SIG-M5 (cell line): ENCODE results near the gene GBF1.

Experiments
- DNase-seq: peaks from one replicate; lab custom pipeline; 2025; lab: John Stamatoyannopoulos, UW

The GBF1 gene

GRCh38 chr10:102344067-102344466 lies 98.7 kb downstream of the GBF1 start:
- DNase-seq = no peak

- no peak for DNase-seq
These were observed 102.0 kb downstream of the GBF1 start for GRCh38 chr10:102347236-102347828.

DNA sequence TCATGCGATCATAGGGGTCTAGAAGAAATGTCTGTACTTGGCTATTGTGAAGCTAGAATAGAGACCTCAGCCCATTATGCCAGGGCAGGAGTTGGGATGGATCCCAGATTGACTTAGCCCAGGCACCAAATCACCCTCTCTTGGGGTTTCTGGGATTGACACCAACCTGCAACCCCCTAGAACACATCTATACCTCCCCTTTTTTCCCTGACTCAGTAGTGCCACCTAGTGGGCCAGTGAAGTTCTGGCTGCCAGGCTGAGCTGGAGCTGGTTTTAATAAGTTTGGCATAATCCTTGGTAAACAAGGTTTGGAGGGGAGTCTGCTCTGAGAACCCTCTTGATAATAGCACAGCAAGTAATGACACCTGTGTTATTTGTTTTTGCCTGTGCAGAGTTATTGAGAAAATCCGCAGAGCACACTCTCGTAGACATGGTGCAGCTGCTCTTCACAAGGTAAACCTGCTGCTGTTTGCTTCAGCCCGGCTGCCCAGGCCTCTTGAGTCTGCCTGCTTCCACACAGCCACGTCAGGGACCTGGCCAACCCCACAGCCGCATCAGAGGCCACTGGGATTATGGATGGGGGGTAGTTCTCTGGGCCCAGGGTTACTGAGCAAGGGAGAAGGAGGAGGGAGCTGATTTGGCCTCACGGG lies 106.9 kb downstream of the GBF1 start:
- DNase-seq = no peak

DNA sequence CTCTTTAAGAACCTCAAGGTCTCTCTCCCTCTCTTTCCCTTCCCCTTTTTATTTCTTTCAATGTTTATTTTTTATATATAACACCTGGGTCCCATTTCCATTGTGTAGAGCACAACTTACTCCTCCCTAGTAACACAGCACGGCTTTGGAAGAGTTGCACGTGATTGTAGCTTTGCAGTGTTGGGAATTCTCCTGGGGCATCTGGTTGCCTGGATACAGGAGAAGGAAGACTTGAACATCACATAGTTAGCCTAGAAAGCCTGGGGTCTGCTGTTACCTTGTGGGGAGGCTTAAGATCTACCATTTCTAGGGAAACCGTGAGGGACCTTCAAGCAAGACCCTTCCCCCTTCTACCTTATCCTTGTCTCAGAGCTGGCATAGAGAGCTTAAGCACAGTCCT lies 109.1 kb downstream of the GBF1 start:
- DNase-seq = no peak

- no peak for DNase-seq
These were observed 113.5 kb downstream of the GBF1 start for GRCh38 chr10:102358712-102359382.

DNA sequence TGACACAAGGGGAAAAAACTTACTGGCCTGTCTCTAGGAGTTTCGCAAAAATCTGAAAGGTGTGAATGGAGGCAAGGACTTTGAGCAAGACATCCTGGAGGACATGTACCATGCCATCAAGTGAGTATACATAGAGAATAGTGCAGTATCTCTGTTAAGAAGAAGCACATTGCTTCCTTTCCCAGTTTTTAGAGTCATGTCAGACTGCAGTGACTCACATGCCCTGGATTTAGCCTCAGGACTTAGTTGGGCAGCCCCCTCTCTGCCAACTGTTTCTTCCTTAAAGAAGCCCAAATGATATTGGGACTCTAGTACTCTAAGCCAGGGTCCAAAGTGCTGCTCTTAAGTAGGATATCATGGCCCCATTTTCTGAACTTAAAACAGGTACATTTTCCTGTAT lies 122.1 kb downstream of the GBF1 start:
- DNase-seq = no peak

GRCh38 chr10:102368077-102368476 lies 122.7 kb downstream of the GBF1 start:
- DNase-seq = no peak

GRCh38 chr10:102371295-102371694 lies 126.0 kb downstream of the GBF1 start:
- DNase-seq = no peak

DNA sequence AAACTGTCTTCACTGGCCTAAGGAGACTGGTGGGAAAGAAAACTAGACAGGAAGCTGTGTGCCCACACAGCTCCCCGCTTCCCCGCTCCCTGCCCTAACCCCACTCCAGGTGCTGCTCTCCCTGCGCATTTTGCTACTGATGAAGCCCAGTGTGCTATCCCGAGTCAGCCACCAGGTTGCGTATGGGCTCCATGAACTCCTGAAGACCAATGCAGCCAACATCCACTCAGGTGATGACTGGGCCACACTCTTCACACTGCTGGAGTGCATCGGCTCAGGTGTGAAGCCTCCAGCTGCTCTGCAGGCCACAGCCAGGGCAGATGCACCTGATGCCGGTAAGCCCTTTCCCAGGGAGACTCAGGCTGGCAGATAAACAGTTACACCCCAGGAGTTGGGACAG lies 129.9 kb downstream of the GBF1 start:
- no peak for DNase-seq

DNA sequence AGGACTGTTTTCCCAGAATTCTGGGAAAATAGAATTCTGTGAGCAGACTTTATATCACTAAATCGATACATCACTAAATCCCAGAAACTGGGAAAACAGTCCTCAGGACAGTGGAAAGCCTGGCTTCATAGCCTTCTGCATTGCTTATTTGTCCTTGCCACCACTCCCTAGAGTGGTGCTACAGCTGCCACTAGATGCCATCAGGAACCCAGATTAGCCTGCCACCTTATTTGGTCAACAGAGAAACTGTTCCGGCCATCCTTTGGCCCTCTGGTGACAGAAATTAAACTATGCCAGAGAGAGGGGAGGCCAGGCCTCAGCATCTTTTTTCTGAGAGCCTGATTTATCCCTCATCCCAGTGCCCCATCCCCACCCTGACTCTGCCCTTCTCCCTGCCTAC lies 130.5 kb downstream of the GBF1 start:
- no peak for DNase-seq

GRCh38 chr10:102376901-102377300 lies 131.6 kb downstream of the GBF1 start:
- no peak for DNase-seq

GRCh38 chr10:102379383-102379782 lies 134.1 kb downstream of the GBF1 start:
- DNase-seq = no peak

- DNase-seq = no peak
These were observed 136.7 kb downstream of the GBF1 start for GRCh38 chr10:102381983-102382382.

GRCh38 chr10:102382871-102383270 lies 137.5 kb downstream of the GBF1 start:
- no peak for DNase-seq

DNA sequence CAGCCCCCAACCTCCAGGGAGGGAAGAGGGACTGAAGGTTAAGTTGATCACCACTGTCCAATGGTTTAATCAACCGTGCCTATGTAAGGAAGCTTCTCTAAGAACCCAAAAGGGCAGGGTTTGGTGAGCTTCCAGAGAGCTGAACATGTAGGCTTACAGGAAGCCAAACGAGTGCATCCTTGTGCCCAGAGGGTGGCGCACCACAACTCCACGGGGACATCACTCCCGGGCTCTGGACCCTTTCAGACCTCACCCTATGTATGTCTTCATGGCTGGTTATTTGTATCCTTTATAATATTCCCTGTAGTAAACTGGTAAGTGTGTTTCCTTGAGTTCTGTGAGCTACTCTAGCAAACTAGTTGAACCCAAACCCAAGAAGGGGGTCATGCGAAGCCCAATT lies 138.7 kb downstream of the GBF1 start:
- DNase-seq = no peak

GRCh38 chr10:102384606-102385429 lies 139.5 kb downstream of the GBF1 start:
- DNase-seq = no peak

DNA sequence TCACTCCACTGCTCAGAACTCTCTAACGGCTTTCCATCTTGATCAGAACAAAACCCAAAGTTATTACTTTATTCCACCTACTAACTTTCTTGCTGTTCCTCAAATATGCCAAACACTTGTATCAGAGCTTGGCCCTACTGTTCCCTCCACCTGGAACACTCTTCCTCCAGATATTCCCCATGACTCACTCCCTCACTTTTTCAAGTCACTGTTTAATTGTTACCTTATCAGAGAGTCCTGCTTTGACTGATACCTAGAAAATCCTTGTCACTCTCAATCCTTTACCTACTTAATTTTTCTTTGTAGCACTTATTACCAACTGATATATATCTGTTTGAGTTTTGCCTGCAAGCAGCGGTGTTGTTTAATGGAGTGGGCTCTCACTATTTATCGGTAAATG lies 144.6 kb downstream of the GBF1 start:
- DNase-seq = no peak

GRCh38 chr10:102392306-102392705 lies 147.0 kb downstream of the GBF1 start:
- no peak for DNase-seq

DNA sequence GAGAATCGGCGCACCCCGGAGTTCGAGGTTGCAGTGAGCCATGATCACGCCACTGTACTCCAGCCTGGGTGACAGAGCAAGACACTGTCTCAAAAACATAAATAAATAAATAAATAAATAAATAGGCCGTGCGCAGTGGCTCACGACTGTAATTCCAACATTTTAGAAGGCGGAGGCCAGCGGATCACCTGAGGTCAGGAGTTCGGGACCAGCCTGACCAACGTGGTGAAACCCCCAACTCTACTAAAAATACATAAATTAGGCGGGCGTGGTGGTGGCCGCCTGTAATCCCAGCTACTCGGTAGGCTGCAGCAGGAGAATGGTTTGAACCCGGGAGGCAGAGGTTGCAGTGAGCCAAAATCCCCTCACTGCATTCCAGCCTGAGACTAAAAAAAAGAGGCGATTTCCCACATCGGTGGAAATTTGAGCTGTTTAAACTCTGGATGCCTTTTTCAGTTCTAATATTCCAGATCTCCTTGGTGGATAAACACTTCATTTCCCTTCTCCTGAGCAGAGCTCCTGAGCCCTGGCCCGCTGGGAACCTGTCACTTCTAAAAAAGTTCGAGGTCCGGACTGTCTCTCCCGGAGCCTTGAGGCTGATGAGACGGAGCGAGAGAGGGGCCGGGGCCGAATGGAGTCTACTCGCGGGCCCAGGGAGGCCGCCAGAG lies 148.2 kb downstream of the GBF1 start:
- no peak for DNase-seq

- DNase-seq = peak; percentile 24
These were observed 148.9 kb downstream of the GBF1 start for GRCh38 chr10:102394079-102394800.

DNA sequence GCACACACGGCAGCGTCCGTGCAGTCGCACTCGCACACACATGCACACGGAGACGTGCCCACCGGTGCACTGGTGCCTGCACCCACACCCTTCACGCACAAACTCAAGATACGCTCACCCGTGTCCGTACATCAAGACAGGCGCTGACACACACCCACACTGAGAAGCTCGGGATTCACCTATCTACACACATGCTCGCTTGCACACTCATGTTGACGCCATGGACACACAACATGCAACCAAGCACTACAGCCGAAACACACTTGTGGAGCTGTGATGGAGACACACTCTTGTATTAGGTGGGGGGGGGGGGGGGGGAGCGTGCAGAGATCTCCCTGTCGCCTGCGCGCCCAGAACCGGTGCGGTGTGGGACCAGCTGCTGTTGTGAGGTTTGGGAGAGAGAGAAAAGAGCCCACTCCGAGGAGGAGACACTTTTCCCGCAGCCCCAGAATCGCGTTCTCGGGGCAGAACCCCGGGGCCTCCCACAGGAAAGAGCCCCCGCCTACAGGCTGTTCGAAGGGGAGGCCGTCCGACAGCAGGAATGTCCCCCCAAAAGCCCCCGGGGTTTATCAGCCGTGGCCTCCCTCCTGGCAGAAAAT lies 149.6 kb downstream of the GBF1 start:
- DNase-seq = no peak
